NK-92 (cell line): Measurements from ENCODE around the gene TENT4B.

Experiments used
- DNase-seq: peaks from one replicate; lab custom pipeline; 2025; ENCODE audit not compliant: unreplicated experiment; lab: John Stamatoyannopoulos, UW

Gene TENT4B

DNA sequence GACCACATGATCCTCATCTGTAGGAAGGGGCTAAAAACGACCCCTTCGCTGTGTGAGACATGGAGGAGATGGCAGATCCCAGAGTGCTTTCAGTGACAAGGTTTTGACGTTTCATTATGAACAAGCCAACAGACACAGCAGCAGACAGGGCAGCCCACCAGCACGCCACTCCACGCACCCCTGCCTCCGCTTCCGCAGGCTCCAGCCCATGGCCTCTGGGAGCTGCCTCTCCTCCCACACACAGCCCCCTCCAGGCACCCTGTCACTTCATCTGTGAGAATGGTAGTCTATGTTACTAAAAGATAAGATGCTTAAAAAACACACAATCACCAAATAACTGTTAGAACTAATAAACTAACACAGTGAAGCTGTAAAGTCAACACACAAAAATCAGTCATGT lies 101.0 kb downstream of the TENT4B start:
- DNase-seq = no peak

DNA sequence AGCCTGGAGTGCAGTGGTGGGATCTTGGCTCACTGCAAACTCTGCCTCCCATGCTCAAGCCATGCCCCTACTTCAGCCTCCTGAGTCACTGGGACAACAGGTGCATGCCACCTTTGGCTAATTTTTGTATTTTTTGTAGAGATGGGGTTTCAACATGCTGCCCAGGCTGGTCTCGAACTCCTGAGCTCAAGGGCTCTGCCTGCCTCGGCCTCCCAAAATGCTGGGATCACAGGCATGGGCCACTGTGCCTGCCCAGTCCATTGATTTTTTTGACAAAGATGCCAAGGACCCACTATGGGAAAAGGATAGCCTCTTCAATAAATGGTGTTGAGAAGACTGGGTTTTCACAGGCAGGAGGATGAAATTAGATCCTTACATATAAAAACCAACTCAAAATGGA lies 102.4 kb downstream of the TENT4B start:
- no peak for DNase-seq

DNA sequence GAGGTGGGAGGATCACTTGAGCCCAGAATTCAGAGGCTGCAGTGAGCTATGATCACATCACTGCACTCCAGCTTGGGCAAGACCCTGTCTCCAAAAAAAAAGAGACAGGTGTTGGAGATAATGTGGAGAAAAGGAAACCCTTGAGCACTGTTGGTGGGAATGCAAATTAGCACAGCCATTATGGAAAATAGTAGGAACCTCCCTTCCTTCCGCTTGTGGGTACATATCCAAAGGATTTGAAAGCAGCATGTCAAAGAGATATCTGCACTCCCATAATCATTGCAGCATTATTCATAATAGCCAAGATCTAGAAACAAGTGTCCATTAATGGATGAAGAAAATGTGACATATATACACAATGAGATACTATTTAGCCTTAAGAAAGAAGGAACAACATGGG lies 103.5 kb downstream of the TENT4B start:
- no peak for DNase-seq

DNA sequence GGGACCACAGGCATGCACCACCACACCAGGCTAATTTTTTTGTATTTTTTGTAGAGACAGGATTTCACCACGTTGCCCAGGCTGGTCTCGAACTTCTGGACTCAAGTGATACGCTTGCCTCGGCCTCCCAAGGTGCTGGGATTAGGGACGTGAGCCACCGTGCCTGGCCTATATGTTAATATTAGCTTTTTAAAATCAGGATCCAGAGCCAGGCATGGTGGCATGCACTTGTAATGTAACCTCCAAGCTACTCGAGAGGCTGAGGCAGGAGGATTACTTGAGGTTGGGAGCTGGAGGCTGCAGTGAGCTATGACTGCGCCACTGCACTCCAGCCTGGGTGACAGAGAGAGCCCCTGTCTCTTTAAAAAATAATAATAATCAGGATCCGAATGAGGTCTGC lies 104.8 kb downstream of the TENT4B start:
- no peak for DNase-seq

DNA sequence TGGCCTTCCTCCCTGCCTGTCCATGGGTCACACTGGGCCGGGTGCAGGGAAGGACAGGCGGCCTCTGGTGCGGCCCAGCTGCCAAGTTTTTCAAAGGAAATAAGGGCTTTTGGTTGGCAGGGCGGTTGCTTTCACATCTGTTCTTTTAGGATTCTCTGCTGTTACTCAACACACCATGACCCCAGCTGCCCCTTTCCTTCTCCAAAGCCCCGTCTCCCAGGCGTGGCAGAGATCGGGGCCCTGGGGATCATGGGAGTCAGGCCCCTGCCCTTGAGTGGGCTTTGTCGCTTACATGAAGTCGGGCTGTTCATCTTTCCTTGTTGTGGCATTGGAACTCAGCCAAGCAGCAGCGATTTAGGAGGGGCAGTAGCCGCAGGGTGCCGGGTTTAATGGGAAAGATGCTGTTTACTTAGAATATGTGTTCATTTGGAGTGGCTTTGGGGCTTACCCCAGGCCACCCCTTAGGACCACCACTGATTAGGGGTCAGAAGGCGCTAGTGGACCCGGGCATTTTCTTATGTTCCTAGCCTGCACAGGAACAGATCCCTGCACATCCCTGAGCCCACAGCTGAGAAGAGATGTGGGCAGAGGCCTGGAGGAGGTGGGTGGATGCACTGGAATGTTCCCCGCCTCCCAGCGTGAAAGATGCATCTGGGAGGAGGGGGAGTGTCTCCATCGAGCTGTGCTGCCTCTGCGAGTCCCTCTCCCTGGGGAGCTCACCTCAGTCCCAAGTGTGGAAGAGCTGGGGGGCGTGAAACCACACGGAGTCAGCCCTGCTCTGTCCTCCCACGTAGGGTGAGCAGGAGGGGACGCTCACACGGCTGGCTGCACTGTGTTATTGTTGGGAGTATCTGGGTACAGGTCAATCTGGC lies 106.5 kb downstream of the TENT4B start:
- no peak for DNase-seq

DNA sequence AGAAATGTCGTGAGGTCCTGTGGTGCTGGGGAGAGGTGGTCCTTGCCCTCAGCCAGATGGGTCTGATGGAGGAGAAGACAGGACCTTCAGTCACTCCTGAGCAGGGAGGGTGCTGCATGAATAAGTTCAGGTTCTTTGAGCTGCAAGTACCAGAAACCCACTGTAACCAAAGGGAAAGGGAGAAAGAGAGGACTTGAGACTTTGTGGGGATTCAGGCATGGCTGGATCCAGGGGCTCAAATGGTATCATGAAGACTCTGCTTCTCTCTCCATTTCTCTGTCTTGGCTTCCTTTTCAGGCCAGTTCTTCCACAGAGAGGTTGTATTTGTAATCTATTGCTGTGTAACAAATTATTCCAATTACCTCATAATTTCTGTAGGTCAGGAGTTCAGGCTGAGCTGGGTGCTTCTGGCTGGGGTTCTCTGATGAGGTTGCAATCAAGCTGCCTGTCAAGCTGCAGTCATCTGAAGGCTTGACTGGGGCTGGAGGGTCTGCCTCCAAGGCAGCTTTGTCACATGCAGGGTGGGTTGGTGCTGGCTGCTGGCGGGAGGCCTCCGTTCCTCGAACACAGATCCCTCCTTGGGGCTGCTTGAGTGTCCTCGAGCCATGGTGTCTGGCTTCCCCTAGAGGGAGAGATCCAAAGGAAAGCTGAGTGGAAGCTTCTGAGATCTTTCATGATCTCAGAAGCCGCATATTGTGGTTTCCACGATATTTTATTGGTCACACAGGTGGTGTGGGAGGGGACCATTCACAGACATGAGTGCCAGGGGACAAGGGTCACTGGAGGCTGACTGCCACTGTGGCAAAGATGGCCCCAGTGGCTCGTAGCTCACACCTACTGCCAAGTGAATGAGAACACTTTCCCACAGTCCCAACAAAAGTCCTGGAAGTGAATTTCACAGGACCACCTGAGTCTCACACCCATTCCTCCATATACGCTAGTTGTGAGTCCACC lies 107.4 kb downstream of the TENT4B start:
- DNase-seq = no peak

DNA sequence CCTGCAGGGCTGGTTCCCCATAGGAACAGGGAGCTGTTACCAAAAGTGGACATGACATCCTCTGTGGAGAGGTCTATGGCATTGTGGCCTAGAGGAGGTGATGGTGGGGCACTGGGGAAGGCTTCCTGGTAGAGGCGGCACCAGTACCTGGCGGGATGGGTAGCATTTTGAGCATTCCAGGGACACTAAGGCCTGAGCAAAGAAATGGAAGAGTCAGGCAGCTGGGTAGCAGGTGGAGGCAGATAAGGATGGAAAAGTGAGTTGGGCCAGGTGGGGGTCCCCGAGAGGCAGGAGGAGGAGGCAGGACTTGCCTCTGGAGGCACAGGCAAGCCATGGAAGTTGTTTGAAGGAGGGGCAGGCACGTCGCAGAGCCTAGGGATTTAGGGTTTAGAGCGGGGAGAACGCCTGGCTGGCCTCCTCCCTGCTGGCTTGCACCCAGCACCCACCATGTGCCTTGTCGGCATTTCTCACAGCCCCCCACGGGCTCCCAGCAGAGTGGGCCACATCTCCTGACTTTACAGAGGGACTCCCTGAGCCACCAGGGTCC lies 108.1 kb downstream of the TENT4B start:
- DNase-seq = no peak

DNA sequence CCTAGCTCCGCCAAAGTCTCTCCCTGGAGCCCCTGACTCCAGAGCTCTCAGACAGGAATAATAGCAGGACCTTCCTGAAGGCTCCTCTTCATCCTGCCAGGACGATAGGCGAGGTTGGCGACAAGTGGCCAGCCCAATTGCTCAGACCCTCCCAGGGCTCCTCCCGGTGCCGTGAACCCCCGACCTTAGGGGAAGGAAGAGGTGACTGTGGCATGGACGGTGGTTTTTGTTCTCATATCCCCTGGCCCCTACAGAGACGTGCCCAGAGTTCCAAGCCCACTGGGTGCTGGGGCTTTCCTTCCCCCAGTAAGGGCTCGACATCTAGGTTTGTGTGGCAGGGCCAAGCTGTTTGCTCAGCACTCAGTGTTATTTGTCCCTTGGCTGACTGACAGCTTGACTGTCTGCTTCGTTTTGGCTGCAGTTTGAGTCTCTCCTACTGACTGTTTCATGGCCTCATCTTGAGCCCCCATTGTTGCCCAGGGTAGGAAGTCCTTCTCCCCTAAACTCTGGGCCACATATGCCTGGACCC lies 108.7 kb downstream of the TENT4B start:
- DNase-seq = no peak

DNA sequence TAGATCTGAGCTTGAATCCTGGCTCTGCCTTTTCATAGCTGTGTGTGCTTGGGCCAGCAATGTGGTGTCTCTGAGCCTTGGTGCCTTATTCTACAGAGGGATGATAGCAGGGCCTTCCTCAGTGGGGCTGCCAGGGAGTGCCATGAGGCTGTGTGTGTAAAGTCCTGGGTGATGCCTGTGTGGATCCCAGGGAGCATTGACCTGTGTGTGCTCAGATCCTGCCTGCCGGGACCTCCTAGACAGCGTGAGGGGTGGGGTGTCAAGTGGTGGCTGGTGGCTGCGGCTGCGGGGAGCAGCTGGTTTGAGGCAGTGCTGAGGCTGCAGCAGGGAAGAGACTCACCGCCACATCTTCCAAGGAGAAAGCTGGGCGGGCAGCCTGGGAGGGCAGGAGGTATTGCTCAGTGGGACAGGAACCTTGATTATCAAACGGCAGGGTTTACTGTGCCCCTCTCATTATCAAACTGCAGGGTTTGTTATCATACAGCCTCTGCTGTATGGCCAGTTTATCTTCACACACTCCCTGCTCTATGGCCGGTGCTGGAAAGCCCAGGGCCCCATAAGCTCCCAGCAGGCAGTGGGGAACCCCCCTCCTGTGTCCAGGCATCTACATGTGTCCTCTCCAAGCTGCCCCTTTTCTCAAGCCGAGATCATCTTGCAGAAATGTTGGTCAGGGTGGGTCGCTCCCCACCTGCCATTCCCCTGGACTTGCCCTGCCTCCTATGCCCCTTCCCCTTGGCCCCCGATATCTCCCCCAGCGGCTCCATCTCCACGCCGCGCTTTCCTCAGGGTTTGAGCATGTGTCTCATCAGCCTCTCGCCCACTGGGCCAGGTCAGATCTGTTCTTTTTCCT lies 110.2 kb downstream of the TENT4B start:
- no peak for DNase-seq

DNA sequence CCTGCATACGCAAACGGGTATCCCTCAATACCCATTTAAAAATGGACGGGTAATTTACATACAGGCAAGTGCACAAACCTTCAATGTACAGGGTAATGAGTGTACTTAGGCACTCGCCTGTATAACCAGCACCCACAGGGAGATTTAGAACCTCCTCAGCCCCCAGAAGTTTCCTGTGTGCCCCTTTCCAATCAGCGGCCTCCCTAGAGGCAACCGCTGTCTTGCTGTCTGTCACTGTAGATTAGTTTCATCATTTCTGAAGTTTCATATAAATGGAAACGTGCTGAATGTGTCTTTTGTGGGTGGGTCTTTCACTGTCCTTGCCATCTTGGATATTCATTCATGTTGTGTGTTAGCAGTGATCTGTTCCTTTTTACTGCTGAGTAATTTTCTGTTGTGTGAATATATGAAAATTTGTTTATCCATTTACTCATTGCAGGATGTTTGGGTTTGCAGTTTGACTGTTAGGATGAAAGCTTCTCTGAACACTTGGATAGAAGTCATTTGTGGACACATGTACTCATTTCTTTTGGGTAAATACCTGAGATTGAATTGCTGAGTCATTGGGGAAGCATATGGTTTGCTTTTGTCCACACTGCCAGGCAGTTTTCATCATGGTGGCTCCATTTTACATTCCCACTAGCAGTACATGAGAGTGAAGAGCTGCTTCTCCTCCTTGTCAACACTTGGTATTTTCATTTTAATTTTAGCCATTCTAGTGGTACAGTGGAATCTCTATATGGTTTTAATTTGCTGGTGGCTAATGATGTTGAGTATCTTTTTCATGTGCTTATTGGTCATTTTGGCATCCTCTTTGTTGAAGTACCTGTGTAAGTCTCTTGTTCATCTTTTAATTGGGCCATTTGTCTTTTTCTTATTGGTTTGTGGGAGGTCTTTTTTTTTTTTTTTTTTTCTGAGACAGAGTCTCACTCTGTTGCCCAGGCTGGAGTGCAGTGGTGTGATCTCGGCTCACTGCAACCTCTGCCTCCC lies 111.1 kb downstream of the TENT4B start:
- no peak for DNase-seq

DNA sequence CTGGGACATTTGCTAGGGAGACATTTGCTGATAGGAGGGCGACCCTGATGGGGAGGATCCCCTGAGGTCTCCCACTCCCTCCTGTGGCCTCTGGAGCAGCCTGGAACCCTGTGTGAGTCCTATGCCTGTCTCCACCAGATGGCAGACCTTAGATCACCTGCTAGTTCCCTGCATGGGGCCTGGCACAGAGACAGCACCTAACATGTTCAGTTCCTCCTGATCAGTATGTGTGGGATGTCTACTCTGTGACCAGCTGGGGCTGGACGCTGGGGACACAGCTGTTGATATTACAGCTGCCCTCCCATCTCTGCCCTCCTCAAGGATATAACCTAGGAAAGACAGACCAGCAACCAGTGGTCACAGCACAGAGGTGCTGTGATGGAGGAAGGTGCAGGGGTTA lies 112.2 kb downstream of the TENT4B start:
- DNase-seq = no peak

DNA sequence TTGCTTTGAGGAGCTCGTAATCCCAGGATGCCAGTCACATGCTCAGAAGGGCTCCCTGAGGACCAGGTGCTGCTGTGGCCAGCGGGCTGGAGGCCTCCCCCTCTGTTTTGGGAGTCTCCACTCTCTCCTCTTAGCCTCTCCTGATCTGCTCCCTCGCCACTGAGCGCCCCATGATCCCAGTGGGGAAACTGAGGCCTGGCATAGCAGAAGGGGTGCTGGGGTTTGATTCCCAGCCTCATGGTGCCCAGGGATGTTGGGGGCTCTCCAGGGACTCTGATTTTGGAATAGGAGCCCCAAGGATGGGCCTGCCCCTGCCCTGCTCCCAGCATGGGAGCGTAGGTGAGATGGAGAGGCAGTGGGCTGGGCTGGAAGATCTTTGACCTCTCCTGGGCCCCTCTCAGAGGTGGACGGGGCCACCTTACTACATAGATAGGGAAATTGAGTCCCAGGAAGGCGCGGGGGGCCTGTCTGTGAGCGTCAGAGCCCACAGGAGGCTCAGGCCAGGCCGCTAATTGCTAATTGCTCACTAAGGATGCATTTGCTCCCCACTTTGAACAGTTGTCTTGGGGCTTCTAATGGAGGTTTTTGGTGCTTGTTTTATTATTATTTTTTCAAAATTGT lies 112.7 kb downstream of the TENT4B start:
- no peak for DNase-seq

DNA sequence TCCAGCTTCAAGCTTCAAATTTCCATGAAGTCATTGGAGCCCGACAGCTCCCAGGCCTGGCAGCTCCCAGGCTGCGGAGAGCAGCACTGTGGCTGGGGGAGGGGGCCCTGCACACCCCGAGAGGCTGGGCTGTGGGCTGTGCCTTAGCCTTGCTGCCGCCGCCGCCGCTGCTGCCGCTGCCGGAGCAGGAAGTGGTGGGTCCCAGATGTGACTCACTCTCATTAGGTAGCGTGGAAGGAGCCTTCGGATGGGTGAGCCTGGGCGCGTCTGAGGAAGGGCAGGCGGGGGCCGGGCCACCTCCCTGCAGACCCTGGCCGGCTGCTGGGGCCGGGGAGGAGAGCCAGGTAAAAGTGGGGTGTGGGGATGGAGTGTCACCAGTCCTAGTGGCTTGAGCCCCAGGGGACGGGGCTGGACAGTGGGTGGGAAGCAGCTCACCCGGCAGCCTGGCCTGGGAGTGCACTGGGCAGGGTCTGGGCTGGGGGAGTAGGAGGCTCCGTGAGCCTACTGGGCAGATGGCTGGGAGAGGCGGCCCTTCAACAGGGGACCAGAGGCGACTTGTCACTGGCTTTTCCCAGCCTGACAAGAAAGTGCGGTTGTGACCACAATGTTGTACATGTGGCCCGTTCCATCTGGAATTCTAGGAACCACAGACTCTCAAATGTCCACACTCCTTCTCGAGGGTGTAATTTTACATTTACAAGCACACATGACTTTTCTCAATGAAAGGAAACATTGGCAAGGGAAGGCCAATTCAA lies 113.4 kb downstream of the TENT4B start, which contains the start of gene ADCY7:
Gene ADCY7 (plus strand): TSS at position 215 of the 755 bp plus-strand sequence. CDS start 21,629 bp downstream, outside the sequence.
- no peak for DNase-seq

DNA sequence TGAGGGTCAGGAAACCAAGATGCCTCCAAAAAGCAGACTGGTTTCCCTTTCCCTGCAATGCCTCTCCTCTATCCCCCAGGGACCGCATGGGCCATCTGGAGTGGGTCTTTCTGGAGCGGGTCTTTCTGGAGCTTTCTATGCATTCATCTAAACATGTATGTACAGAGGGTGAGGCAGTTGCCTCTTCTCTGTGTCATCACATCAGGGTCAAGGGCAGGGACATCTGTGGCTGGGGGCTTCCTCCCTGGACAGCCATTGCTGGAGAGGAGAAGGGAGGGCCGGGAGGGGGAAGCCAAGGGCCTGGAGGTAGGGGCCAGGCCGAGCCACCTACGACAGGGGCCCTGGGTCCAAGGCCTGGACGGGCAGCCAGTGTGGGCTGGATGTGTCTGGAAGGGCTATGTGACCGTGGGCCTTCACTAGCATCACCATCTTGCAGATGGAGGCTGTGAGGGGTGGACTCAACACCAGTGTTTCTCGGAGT lies 114.1 kb downstream of the TENT4B start:
- DNase-seq = no peak

DNA sequence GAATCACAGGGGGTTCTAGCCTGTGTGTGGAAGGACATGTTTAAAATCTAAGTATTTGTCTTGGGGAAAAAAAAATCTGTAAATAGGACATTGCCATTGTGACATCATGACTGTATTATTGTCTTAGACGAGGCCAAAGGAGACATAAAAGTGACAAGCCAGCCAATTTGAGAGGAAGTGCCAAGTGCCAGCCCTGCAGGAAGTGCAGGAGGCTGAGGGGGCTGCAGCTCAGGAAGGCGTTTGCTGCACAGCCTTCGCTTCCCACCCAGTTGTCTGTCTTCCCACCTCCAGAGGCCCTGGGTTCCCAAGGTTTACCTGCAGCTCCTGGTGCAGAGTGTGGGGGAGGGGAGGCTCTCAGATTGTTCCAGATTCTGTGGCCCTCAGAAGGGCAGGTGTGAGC lies 114.5 kb downstream of the TENT4B start:
- no peak for DNase-seq

DNA sequence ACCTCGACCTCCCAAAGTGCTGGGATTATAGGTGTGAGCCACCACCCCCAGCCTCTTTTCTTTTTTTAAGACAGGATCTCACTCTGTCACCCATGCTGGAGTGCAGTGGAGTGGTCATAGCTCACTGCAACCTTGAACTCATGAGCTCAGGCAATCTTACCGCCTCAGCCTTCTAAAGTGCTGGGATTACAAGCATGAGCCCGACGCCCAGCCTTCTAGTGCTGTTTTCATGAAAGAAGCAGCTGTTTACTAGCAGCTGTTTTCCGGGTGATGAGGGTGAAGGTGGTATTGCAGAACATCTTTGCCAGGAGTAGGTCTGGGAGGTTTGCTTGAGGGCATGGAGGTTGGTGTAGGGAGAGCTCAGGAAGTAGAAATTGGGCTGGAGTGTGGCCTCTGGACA lies 115.2 kb downstream of the TENT4B start:
- no peak for DNase-seq

DNA sequence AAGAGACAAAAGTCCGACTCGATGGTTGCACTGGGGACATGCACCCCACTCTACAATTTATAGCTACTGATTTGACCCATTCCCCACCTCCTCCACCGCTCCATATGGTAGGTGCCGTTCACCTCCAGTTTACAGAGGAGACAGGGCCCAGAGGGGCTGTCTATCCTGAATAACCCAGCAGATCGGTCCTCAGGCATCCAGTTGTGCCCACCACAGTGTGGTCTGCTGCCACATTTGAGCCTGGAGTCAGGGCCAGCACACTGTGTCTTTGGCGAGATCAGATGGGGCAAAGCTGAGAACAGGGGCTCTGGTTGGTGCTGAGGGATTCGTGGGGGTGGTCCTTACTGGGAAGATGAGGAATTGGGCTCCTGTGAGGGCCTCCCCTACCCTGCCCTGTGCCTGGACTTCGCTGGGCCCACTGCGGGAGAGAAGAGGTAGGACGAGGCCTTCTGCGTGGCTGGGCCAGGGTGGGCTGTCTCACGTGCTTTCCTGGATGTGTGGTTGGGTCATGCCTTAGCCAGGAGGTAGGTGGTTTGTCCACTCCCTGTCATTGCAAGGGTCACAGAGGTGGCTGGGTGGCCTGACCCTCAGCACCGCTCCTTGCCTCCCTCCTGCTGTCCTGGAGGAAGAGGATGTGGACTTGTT lies 116.1 kb downstream of the TENT4B start:
- DNase-seq = no peak
